A673 (cell line): Measurements from ENCODE around the gene DPYD. TPM values are rescaled to one million over a fixed set of nuclear protein-coding genes. Genes with fewer than 3 reads are reported as not detected.

Experiments used
- BruUV-seq: library from RNA; stranded (reverse); fragments of 400-500 nt; replicated peaks from 2 replicates; lab custom pipeline; 2021; lab: Mats Ljungman, UMichigan
- CTCF ChIA-PET: fragments of 300-600 bp; sonication (Branson Sonifier 250); formaldehyde crosslinking; loops from one replicate; lab custom pipeline; 2022; ENCODE audit warnings: antibody characterized with exemption; lab: Charles Lee
- POLR2A ChIA-PET: fragments of 300-600 bp; sonication (Branson Sonifier 250); formaldehyde crosslinking; loops from one replicate; lab custom pipeline; 2022; ENCODE audit warnings: antibody characterized with exemption; ENCODE audit not compliant: low non-redundant PET; lab: Charles Lee
- DNase-seq: peaks from one replicate; pipeline ENCODE4 v3.0.0-alpha.2; 2015; ENCODE audit warnings: low spot score
- H3K27ac ChIP-seq: fragments of 200-600 bp; sonication (generic); 2 replicates; pipeline ENCODE4 v1.5.1; 2016; ENCODE audit warnings: mixed run types, low read depth, mild to moderate bottlenecking, mixed read lengths, antibody characterized with exemption, low read length; ENCODE audit not compliant: poor library complexity, severe bottlenecking
- H3K27me3 ChIP-seq: fragments of 200-600 bp; sonication (generic); replicated peaks from 2 replicates; pipeline ENCODE4 v1.6.1; 2017; ENCODE audit warnings: mixed run types, low read depth, mild to moderate bottlenecking, mixed read lengths, antibody characterized with exemption, low read length; ENCODE audit not compliant: insufficient read depth, poor library complexity
- H3K36me3 ChIP-seq: fragments of 200-600 bp; sonication (generic); 2 replicates; pipeline ENCODE4 v1.6.1; 2016; ENCODE audit warnings: mixed run types, mild to moderate bottlenecking, mixed read lengths, antibody characterized with exemption, low read length; ENCODE audit not compliant: insufficient read depth, poor library complexity, severe bottlenecking
- H3K4me1 ChIP-seq: fragments of 200-600 bp; sonication (generic); 2 replicates; pipeline ENCODE4 v1.6.1; 2017; ENCODE audit warnings: mixed run types, mild to moderate bottlenecking, mixed read lengths, antibody characterized with exemption, low read length; ENCODE audit not compliant: insufficient read depth, poor library complexity, severe bottlenecking
- H3K4me3 ChIP-seq: fragments of 200-600 bp; sonication (generic); 2 replicates; pipeline ENCODE4 v1.5.1; 2016; ENCODE audit warnings: low read depth, mixed run types, mild to moderate bottlenecking, mixed read lengths, low read length; ENCODE audit not compliant: poor library complexity, severe bottlenecking
- H3K9me3 ChIP-seq: fragments of 200-600 bp; sonication (generic); 2 replicates; pipeline ENCODE4 v1.6.1; 2016; ENCODE audit warnings: mixed run types, low read depth, mild to moderate bottlenecking, mixed read lengths, antibody characterized with exemption, low read length; ENCODE audit not compliant: poor library complexity, severe bottlenecking
- EZH2 ChIP-seq: fragments of 200-600 bp; sonication (generic); IDR thresholded peaks from 2 replicates; pipeline ENCODE4 v1.6.1; 2017; ENCODE audit warnings: borderline replicate concordance, low read depth, mild to moderate bottlenecking, mixed read lengths, antibody characterized with exemption, low read length; ENCODE audit not compliant: poor library complexity, severe bottlenecking
- intact Hi-C: fragments of 100-400 bp; cut with micrococcal nuclease; formaldehyde crosslinking; loops from one replicate; pipeline ENCODE4 v1.10.0; 2022; ENCODE audit not compliant: unreplicated experiment
- total RNA-seq: library from RNA; stranded (reverse); gene quantifications from 2 replicates; pipeline ENCODE4 v1.2.3, GENCODE V29; 2021
- TF ChIP-seq, protein P1 (sequence below): fragments of 300-800, 200-600 bp; sonication (generic); conservative IDR thresholded peaks from 2 replicates; pipeline ENCODE4 v1.5.1; 2017; ENCODE audit warnings: low read depth, mild to moderate bottlenecking, antibody characterized with exemption, low read length, moderate library complexity, mixed read lengths

Gene DPYD
- total RNA-seq, 1 experiment from 2014 or later, result 13.4 TPM

DNA sequence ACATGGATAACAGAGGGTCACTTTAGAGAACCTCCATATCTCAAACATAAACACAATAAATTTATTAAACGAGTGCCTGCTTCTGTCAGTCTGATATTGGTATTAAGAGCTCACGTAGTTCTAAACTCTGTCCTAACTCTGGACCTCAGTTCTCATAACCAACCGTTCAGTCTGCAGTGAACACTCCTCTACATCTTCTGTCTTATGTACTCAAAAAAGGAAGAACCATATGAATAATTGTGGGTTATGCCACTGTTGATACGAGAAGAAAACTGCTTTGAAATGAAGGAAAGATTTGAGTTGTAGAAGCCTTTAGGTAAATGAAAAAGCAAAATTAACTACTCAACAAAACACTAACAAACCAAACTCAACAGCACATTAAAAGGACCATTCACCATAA lies 53.7 kb downstream of the DPYD start:
- no peak for DNase-seq
- TF ChIP-seq, protein P1, sequence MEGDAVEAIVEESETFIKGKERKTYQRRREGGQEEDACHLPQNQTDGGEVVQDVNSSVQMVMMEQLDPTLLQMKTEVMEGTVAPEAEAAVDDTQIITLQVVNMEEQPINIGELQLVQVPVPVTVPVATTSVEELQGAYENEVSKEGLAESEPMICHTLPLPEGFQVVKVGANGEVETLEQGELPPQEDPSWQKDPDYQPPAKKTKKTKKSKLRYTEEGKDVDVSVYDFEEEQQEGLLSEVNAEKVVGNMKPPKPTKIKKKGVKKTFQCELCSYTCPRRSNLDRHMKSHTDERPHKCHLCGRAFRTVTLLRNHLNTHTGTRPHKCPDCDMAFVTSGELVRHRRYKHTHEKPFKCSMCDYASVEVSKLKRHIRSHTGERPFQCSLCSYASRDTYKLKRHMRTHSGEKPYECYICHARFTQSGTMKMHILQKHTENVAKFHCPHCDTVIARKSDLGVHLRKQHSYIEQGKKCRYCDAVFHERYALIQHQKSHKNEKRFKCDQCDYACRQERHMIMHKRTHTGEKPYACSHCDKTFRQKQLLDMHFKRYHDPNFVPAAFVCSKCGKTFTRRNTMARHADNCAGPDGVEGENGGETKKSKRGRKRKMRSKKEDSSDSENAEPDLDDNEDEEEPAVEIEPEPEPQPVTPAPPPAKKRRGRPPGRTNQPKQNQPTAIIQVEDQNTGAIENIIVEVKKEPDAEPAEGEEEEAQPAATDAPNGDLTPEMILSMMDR, result no peak
- no peak for TF ChIP-seq EZH2
- Histone ChIP-seq H3K27me3 (no peaks in the 10 kb centered on the region), H3K4me1 (no peaks in the 10 kb centered on the region), H3K4me3 (no peak overlapping the region), H3K36me3 (no peaks in the 10 kb centered on the region), H3K27ac (no peak overlapping the region), H3K9me3 (no peaks in the 10 kb centered on the region)
- ChIA-PET CTCF (no interaction called here), POLR2A (no interaction called here)
- BruUV-seq, result no TSS peak
- intact Hi-C loops, result no loop called here

DNA sequence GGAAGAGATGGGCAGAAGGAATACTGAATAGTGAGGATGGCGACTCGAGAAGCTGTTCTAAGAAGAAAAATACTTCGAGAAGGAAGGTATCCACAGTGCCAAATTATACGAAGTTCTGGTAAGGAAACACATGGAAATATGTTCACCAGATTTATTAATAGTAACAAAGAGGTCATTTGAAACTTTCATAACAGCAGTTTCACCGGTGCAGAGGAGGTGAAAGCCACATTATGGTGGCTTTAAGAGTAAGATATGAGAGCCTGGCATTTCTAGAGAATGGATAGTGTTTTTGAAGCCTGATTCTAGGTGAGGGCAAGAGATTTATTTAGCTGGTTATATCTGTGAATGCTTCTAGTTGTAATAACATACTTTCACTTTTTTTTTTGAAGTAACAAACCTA lies 56.2 kb downstream of the DPYD start:
- no TSS peak for BruUV-seq
- no peaks in the 10 kb centered on the region for H3K27me3 ChIP-seq
- no peak for DNase-seq
- H3K27ac ChIP-seq, result no peak overlapping the region
- no peaks in the 10 kb centered on the region for H3K4me1 ChIP-seq
- CTCF ChIA-PET, result no interaction called here
- intact Hi-C loops, result no loop called here
- no peaks in the 10 kb centered on the region for H3K9me3 ChIP-seq
- POLR2A ChIA-PET, result no interaction called here
- H3K36me3 ChIP-seq, result no peaks in the 10 kb centered on the region
- TF ChIP-seq, protein P1, result no peak
- no peak for TF ChIP-seq EZH2
- no peak overlapping the region for H3K4me3 ChIP-seq

DNA sequence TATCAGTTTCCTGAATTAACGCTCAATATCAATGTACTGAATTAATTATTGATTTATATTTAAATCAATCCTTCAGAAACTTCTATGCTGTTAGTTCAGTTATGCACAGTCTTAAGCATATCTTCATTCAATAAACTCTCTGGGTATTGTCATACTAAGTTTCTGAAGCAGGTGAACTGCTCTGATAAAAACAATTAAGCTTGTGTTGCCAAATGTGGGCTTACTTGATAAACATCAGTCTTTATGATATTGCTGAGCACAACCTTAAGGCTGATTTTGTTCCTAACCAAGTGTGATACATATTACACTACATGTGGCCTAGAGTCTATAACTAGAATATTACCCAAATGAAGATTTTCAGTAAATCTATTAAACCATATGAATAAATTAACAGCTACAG lies 67.6 kb downstream of the DPYD start:
- ChIA-PET POLR2A (no interaction called here), CTCF (no interaction called here)
- no TSS peak for BruUV-seq
- H3K4me3 ChIP-seq, result no peak overlapping the region
- H3K9me3 ChIP-seq, result no peaks in the 10 kb centered on the region
- H3K36me3 ChIP-seq, result no peaks in the 10 kb centered on the region
- DNase-seq, result no peak
- no peak for TF ChIP-seq EZH2
- TF ChIP-seq, protein P1, result no peak
- no peak overlapping the region for H3K27ac ChIP-seq
- no peaks in the 10 kb centered on the region for H3K27me3 ChIP-seq
- H3K4me1 ChIP-seq, result peaks cover 34% of the 10 kb centered on the region
- intact Hi-C loops, result no loop called here
